Fibroblast of pulmonary artery (primary cell): ENCODE measurements around the gene CST9L.

ENCODE experiments used
- DNase-seq: peaks from one replicate; pipeline ENCODE4 v3.0.0-alpha.2; 2010; ENCODE audit warnings: low read depth
- H3K4me3 ChIP-seq: replicated peaks from 2 replicates; pipeline ENCODE4 v1.5.1; 2011; ENCODE audit warnings: low read depth, mild to moderate bottlenecking, control low read depth, low read length, moderate library complexity
- CTCF ChIP-seq: IDR thresholded peaks from 2 replicates; pipeline ENCODE4 v1.5.1; 2011; ENCODE audit warnings: mild to moderate bottlenecking, control low read depth, low read length, inconsistent platforms; ENCODE audit errors: missing control alignments

The CST9L gene

DNA sequence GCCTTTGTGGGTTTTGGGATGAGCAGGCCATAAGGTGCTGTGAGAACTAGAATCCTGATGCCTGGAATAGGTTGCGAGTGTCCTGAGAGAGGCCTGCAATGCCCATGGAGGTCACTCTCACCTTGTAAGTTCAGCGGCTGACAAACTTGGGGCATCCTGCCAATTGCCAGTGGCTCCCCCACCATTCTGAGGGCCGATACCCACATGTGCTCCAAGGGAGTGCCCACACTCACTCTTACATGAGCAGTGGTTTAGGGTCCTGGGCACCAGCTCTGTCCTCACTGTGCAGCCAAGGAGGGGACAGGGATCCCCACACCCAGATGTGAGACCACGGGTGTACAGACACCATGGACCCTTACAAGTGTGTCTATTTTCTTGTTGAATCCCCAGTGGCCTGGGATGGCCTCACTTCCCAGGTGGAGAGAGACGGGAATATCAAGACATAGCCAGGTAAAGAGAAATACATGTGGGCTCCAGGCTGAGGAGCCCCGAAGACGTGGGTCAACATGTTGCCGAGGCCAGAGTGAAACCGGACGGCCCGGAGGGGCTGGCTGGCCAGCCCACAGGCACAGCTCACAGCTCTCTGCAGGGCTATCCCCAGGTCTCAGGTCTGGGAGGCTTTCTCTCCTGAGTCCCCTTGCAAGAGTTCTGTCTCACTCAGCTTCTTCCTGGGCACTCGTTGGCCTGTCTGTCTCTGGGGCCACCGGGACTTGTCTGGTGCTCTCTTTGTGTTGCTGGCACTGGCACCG lies 39.4 kb upstream of the CST9L start:
- no peak for TF ChIP-seq CTCF
- no peak for DNase-seq
- H3K4me3 ChIP-seq = no peak overlapping the region

DNA sequence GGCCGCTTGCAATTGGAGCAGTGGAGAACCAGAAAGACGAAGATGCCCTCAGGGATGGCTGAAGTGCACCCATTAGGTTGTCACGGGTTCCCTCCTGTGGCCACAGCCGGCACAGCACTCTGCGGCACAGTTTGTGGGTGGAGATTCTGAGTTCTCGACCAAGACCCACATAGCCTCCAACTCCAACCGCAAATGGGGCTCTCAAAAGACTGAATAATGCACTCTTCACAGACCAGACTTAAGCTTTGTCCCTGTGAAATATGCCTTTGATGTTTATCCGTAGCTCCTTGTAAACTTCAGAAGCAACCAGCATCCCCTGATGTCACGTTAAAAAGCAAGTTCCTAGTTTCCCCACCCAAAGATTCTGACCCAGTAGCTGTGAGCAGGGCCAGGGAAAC lies 38.4 kb upstream of the CST9L start:
- peak; percentile 82 for DNase-seq
- TF ChIP-seq CTCF = peak; percentile 98
- H3K4me3 ChIP-seq = no peak overlapping the region

DNA sequence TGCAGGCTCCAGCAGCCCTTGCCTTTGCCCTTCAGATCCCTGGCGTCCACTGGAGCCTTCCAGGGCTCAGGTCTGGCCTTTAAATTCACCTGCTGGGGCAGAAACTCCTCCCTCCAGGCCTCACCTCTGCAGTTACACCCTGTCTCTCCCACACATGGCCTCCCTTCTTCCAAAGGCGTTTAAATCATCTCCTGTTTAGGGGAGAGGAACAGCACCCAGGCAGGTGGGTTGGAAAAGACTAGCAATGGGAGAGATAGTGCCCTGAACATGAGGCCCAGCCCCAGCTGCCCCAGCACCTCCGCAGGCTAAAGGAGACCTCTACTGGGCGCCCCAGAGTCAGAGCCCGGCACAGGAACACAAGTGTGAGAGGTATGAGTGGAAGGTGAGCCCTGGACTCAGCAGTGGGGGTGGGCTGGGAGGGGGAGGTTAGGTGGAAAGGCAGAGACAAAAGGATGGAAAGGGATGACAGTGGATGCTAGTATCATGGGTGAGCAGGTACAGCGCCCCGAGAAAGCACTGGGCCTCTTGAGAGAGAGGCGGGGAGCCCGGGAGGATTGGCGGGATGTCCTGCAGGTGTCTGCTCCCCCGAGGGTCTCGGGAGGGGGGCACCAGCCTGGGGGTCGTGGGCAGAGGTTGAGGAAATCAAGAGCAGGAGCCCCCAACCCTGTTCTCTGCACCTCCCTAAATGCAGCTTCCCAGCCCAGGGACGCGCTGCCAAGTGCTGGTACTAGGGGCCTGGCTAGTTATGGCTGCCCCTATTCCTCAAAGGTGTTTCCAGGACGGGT lies 37.8 kb upstream of the CST9L start, which contains the start of gene CST9:
Gene CST9 (minus strand): TSS at position 51 of the 785 bp plus-strand sequence. CDS start 53 bp downstream, outside the sequence.
- no peak for DNase-seq
- H3K4me3 ChIP-seq = no peak within 1 kb of the TSS
- no peak for TF ChIP-seq CTCF

DNA sequence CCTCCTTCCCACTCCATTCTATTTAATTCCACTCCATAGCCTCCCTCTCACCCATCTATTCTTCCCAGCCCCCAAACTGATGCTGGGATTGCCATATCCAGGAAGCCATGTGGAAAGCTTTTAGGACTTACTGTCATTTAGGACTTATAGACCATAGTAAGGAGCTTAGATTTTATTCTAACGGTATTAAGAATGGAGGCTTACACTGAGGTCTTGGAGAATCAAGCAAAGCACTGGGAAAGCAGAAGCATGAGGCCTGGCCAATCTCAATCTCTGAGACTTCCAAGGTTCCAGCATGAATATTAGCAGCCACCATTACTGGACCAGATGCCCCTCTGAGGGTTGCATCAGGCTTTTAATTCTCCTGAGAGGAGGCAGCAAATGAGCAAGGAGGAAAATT lies 36.0 kb upstream of the CST9L start:
- H3K4me3 ChIP-seq = no peak overlapping the region
- DNase-seq = no peak
- no peak for TF ChIP-seq CTCF

- no peak overlapping the region for H3K4me3 ChIP-seq
- no peak for DNase-seq
- no peak for TF ChIP-seq CTCF
Observed at GRCh38 chr20:23603321-23603720, 35.0 kb upstream of the CST9L start.

GRCh38 chr20:23602699-23603098 lies 34.4 kb upstream of the CST9L start:
- no peak for TF ChIP-seq CTCF
- no peak overlapping the region for H3K4me3 ChIP-seq
- DNase-seq = no peak
